SU-DHL-6 (cell line): ENCODE data around the gene FLII.
A peak's percentile ranks its signal among the peaks of the same experiment; 100 is the strongest.

ENCODE experiments used
- EZH2phosphoT487 ChIP-seq: fragments of 200-600 bp; sonication (generic), shearing (Covaris generic); conservative IDR thresholded peaks from 2 replicates; pipeline ENCODE4 v1.6.1; 2018; ENCODE audit warnings: mild to moderate bottlenecking, antibody characterized with exemption, low read length, moderate library complexity, mixed read lengths
- TF ChIP-seq, protein P1 (sequence below): fragments of 200-600 bp; sonication (generic); IDR thresholded peaks from one replicate; pipeline ENCODE4 v1.5.1; 2017; ENCODE audit warnings: antibody characterized with exemption, mild to moderate bottlenecking, low read length, moderate library complexity; ENCODE audit not compliant: insufficient read depth, poor library complexity, severe bottlenecking

DNA sequence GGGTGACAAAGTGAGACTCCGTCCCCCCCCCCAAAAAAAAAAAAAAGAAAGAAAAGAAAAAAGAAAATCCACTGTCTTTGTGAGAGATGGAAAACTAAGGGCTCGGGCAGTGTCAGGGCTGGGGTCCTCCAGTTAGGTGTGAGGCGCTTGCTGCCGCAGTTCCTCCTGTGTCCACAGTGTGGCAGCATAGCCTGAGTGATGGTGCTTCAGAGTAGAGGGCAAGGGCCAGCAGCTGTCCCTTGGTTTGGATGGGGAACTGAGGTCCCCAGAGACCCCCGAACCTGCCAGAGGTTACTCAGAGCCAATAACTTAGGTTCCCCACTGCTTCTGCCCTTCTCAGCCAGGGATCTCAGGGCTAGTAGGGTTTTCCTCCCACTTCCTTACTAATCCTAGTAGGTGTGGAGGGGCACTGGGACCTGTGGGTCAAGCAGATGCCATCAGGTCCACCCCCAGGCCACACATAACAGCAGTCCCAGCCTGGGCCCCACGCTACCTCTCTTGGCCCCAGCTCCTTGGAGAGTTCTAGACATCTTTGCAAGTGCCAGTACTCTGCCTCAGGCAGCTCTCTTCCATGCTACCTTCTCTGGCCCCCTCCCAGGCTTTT lies 41.0 kb downstream of the FLII start:
- TF ChIP-seq, protein P1, sequence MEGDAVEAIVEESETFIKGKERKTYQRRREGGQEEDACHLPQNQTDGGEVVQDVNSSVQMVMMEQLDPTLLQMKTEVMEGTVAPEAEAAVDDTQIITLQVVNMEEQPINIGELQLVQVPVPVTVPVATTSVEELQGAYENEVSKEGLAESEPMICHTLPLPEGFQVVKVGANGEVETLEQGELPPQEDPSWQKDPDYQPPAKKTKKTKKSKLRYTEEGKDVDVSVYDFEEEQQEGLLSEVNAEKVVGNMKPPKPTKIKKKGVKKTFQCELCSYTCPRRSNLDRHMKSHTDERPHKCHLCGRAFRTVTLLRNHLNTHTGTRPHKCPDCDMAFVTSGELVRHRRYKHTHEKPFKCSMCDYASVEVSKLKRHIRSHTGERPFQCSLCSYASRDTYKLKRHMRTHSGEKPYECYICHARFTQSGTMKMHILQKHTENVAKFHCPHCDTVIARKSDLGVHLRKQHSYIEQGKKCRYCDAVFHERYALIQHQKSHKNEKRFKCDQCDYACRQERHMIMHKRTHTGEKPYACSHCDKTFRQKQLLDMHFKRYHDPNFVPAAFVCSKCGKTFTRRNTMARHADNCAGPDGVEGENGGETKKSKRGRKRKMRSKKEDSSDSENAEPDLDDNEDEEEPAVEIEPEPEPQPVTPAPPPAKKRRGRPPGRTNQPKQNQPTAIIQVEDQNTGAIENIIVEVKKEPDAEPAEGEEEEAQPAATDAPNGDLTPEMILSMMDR = peak; percentile 89
- no peak for TF ChIP-seq EZH2phosphoT487
